OCI-LY7 (cell line): Measurements from ENCODE around the gene NOL6. TPM values are rescaled to one million over a fixed set of nuclear protein-coding genes. Genes with fewer than 3 reads are reported as not detected.

ENCODE experiments used
- BruUV-seq: library from RNA; stranded (reverse); fragments of 400-500 nt; replicated peaks from 2 replicates; lab custom pipeline; 2021; lab: Mats Ljungman, UMichigan
- CTCF ChIA-PET: fragments of 300-600 bp; sonication (Branson Sonifier 250); formaldehyde crosslinking; loops from one replicate; lab custom pipeline; 2022; ENCODE audit warnings: antibody characterized with exemption; ENCODE audit not compliant: unreplicated experiment; lab: Charles Lee
- POLR2A ChIA-PET: fragments of 300-600 bp; sonication (Branson Sonifier 250); formaldehyde crosslinking; loops from one replicate; lab custom pipeline; 2022; ENCODE audit warnings: antibody characterized with exemption; lab: Charles Lee
- DNase-seq: peaks from one replicate; pipeline ENCODE4 v3.0.0-alpha.2; 2015; ENCODE audit warnings: low spot score
- H2AFZ ChIP-seq: fragments of 200-600 bp; sonication (generic), shearing (Covaris generic); 2 replicates; pipeline ENCODE4 v1.6.1; 2014; ENCODE audit warnings: mild to moderate bottlenecking, antibody characterized with exemption, low read length, moderate library complexity
- H3K27ac ChIP-seq: fragments of 200-600 bp; sonication (generic); 2 replicates; pipeline ENCODE4 v1.5.1; 2014; ENCODE audit warnings: mixed run types, low read depth, mild to moderate bottlenecking, moderate library complexity, low read length, inconsistent platforms; ENCODE audit not compliant: poor library complexity, severe bottlenecking
- H3K36me3 ChIP-seq: fragments of 200-600 bp; sonication (generic); 2 replicates; pipeline ENCODE4 v1.6.1; 2014; ENCODE audit warnings: mild to moderate bottlenecking, antibody characterized with exemption, low read length, moderate library complexity, mixed read lengths; ENCODE audit not compliant: insufficient read depth
- H3K4me1 ChIP-seq: fragments of 200-600 bp; sonication (generic); 2 replicates; pipeline ENCODE4 v1.5.1; 2014; ENCODE audit warnings: mild to moderate bottlenecking, low read length; ENCODE audit not compliant: insufficient read depth, poor library complexity, severe bottlenecking
- H3K4me2 ChIP-seq: fragments of 200-600 bp; sonication (generic); 2 replicates; pipeline ENCODE4 v1.6.1; 2014; ENCODE audit warnings: mild to moderate bottlenecking, low read length
- H3K4me3 ChIP-seq: fragments of 200-600 bp; sonication (generic); 2 replicates; pipeline ENCODE4 v1.5.1; 2014; ENCODE audit warnings: mild to moderate bottlenecking, low read depth, low read length; ENCODE audit not compliant: poor library complexity, severe bottlenecking
- H3K79me2 ChIP-seq: fragments of 200-600 bp; sonication (generic); 2 replicates; pipeline ENCODE4 v1.6.1; 2016; ENCODE audit warnings: low read depth, mild to moderate bottlenecking, low read length, moderate library complexity, mixed read lengths; ENCODE audit not compliant: insufficient read depth
- H3K9me2 ChIP-seq: fragments of 200-600 bp; sonication (generic); 2 replicates; pipeline ENCODE4 v1.6.1; 2016; ENCODE audit warnings: mild to moderate bottlenecking, low read length, mixed read lengths; ENCODE audit not compliant: insufficient read depth
- H3K9me3 ChIP-seq: fragments of 200-600 bp; sonication (generic); 2 replicates; pipeline ENCODE4 v1.6.1; 2014; ENCODE audit warnings: mild to moderate bottlenecking, mixed run types, low read length, mixed read lengths
- H4K20me1 ChIP-seq: fragments of 200-600 bp; sonication (generic); 2 replicates; pipeline ENCODE4 v1.6.1; 2014; ENCODE audit warnings: mild to moderate bottlenecking, antibody characterized with exemption, low read length, moderate library complexity, mixed read lengths; ENCODE audit not compliant: insufficient read depth
- EZH2phosphoT487 ChIP-seq: fragments of 200-600 bp; sonication (generic); IDR thresholded peaks from 2 replicates; pipeline ENCODE4 v1.6.1; 2018; ENCODE audit warnings: low read depth, borderline replicate concordance, mild to moderate bottlenecking, mixed run types, antibody characterized with exemption, low read length, moderate library complexity, mixed read lengths
- intact Hi-C: fragments of 100-400 bp; cut with micrococcal nuclease; formaldehyde crosslinking; loops from one replicate; pipeline ENCODE4 v1.10.0; 2022; ENCODE audit not compliant: unreplicated experiment
- microRNA-seq: library from miRNA; unstranded; fragments of <30 nt; microRNA quantifications from one replicate; pipeline ENCODE4 v1.2.0, GENCODE V29; 2022; ENCODE audit warnings: borderline replicate concordance
- small RNA-seq: library from RNA; depleted of rRNA; stranded (forward); fragments of <200 nt; gene quantifications from one replicate; pipeline ENCODE3, GENCODE V24; 2014
- total RNA-seq, 2 experiments: library from RNA; depleted of rRNA in 1 of 2; stranded (reverse); fragments of >200 nt in 1 of 2; shearing (Covaris generic) in 1 of 2; gene quantifications; 2 replicates each; pipeline ENCODE4 v1.2.3, GENCODE V29; 2014 to 2022
- TF ChIP-seq, protein P1 (sequence below): fragments of 200-600 bp; sonication (generic); conservative IDR thresholded peaks from 2 replicates; pipeline ENCODE4 v1.5.1; 2014; ENCODE audit warnings: mild to moderate bottlenecking, antibody characterized with exemption, low read length, moderate library complexity, mixed read lengths

The NOL6 gene
- total RNA-seq, 2 experiments from 2014 or later = 28.8 to 30.9 TPM

DNA sequence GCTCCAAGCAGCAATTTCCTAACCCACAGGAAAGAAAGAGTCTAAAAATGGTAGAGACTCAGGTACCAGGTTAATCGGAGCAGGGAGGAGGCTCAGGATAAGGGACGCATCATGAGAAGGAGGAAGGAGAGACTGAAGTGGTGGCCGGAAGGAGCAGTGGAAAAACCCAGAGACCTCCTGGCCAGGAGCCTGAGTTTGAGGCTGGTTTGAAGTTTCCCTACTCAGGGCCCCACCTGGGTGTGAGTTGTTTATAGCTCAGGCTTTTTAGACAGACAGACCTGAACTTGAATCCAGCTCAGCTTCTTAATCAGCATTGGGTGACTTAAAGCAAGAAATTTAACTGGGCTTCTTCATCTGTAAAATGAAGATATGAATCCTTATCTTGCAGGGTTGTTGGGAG is 59.5 kb downstream of the NOL6 start:
- H3K27ac ChIP-seq = no peak overlapping the region
- BruUV-seq = no TSS peak
- no peaks in the 10 kb centered on the region for H4K20me1 ChIP-seq
- no peaks in the 10 kb centered on the region for H3K9me3 ChIP-seq
- no peak for DNase-seq
- ChIA-PET POLR2A (interaction anchor here (0.6 to 0.9 kb wide), 2 partner anchors 8 to 61 kb away, joined by 3 read pairs; no protein-coding TSS in a partner anchor), CTCF (interaction anchor here (2.4 kb wide), 1 partner anchor 39 kb away, joined by 17 read pairs; no protein-coding TSS in a partner anchor)
- intact Hi-C loops = loop anchor here (2.0 kb wide), 1 partner anchor 39 kb away; no protein-coding TSS in a partner anchor
- peak overlapping the region; percentile 16; the same call in 1 of the 2 replicates for H2AFZ ChIP-seq
- H3K79me2 ChIP-seq = no peaks in the 10 kb centered on the region
- TF ChIP-seq EZH2phosphoT487 = no peak
- TF ChIP-seq, protein P1, sequence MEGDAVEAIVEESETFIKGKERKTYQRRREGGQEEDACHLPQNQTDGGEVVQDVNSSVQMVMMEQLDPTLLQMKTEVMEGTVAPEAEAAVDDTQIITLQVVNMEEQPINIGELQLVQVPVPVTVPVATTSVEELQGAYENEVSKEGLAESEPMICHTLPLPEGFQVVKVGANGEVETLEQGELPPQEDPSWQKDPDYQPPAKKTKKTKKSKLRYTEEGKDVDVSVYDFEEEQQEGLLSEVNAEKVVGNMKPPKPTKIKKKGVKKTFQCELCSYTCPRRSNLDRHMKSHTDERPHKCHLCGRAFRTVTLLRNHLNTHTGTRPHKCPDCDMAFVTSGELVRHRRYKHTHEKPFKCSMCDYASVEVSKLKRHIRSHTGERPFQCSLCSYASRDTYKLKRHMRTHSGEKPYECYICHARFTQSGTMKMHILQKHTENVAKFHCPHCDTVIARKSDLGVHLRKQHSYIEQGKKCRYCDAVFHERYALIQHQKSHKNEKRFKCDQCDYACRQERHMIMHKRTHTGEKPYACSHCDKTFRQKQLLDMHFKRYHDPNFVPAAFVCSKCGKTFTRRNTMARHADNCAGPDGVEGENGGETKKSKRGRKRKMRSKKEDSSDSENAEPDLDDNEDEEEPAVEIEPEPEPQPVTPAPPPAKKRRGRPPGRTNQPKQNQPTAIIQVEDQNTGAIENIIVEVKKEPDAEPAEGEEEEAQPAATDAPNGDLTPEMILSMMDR = no peak
- no peaks in the 10 kb centered on the region for H3K9me2 ChIP-seq
- H3K36me3 ChIP-seq = no peaks in the 10 kb centered on the region
- H3K4me3 ChIP-seq = no peak overlapping the region
- peaks cover 14% of the 10 kb centered on the region for H3K4me1 ChIP-seq
- no peak overlapping the region for H3K4me2 ChIP-seq

Small RNAs within 50 kb of the gene (microRNA-seq; reads per million reads assigned to microRNA genes)
- 3.0 reads per million for gene MIR6851

Small RNAs within 50 kb of the gene (small RNA-seq; reads per million reads assigned to genes)
- gene AL356218.2 (not detected), gene MIR6851 (not detected)

Other genes starting within 250 kb of the NOL6 start
- 0.51 TPM in 1 of 2 replicates, not detected in the other for gene SPINK4, start 233.8 kb downstream of the NOL6 start, total RNA-seq (2014; rRNA removed; shearing (Covaris generic))
- gene SPINK4, start 233.8 kb downstream of the NOL6 start, total RNA-seq (2022) = not detected in 2 replicates
- 48.1 and 68.3 TPM in 2 replicates for gene BAG1, start 209.2 kb downstream of the NOL6 start, total RNA-seq (2014; rRNA removed; shearing (Covaris generic))
- 69.6 and 86.0 TPM in 2 replicates for gene BAG1, start 209.2 kb downstream of the NOL6 start, total RNA-seq (2022)
- 31.2 and 39.7 TPM in 2 replicates for gene CHMP5, start 208.9 kb downstream of the NOL6 start, total RNA-seq (2014; rRNA removed; shearing (Covaris generic))
- 50.1 and 51.5 TPM in 2 replicates for gene CHMP5, start 208.9 kb downstream of the NOL6 start, total RNA-seq (2022)
- 32.3 and 35.8 TPM in 2 replicates for gene NFX1, start 183.4 kb downstream of the NOL6 start, total RNA-seq (2014; rRNA removed; shearing (Covaris generic))
- gene NFX1, start 183.4 kb downstream of the NOL6 start, total RNA-seq (2022) = 53.9 and 58.3 TPM in 2 replicates
- not detected in 2 replicates for gene AQP7, start 71.4 kb downstream of the NOL6 start, total RNA-seq (2014; rRNA removed; shearing (Covaris generic))
- 1.4 and 2.2 TPM in 2 replicates for gene AQP7, start 71.4 kb downstream of the NOL6 start, total RNA-seq (2022)
- 16.0 TPM in 2 replicates for gene AQP3, start 26.3 kb downstream of the NOL6 start, total RNA-seq (2014; rRNA removed; shearing (Covaris generic))
- 28.5 and 30.6 TPM in 2 replicates for gene AQP3, start 26.3 kb downstream of the NOL6 start, total RNA-seq (2022)
- not detected in 2 replicates for gene ANKRD18B, start 50.3 kb upstream of the NOL6 start, total RNA-seq (2014; rRNA removed; shearing (Covaris generic))
- gene ANKRD18B, start 50.3 kb upstream of the NOL6 start, total RNA-seq (2022) = not detected in 2 replicates